Retinal pigment epithelial cell (primary cell): ENCODE results near the gene FBXW11.
A peak's percentile ranks its signal among the peaks of the same experiment; 100 is the strongest.

Source experiments
- DNase-seq: peaks from one replicate; pipeline ENCODE4 v3.0.0-alpha.2; 2010; ENCODE audit warnings: low read depth
- H3K4me3 ChIP-seq: 2 replicates; pipeline ENCODE4 v1.5.1; 2011; ENCODE audit warnings: mild to moderate bottlenecking, low read length, control low read depth, moderate library complexity
- TF ChIP-seq, protein P1 (sequence below): conservative IDR thresholded peaks from 2 replicates; pipeline ENCODE4 v1.5.1; 2011; ENCODE audit warnings: low read depth, low read length, control low read depth, inconsistent platforms

The FBXW11 gene

DNA sequence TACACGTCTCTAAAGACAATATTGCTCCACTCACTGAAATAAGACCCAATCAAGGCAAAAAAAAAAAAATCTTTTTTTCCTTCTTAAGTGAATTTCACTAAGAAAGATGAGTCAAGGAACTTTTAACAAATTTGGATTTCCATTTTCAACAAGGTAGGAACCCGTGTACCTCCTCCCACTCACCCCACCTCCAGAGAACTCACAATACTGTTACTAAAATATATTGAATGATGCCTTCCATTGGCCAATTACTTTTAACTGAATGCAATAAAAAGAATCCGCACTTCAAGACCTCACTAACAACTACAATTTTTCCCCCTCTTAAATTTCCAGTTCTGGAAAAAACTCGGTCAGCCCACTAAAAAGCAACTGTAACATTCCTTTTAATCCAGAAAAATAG lies 50.7 kb downstream of the FBXW11 start:
- no peak for DNase-seq
- no peak overlapping the region for H3K4me3 ChIP-seq
- TF ChIP-seq, protein P1, sequence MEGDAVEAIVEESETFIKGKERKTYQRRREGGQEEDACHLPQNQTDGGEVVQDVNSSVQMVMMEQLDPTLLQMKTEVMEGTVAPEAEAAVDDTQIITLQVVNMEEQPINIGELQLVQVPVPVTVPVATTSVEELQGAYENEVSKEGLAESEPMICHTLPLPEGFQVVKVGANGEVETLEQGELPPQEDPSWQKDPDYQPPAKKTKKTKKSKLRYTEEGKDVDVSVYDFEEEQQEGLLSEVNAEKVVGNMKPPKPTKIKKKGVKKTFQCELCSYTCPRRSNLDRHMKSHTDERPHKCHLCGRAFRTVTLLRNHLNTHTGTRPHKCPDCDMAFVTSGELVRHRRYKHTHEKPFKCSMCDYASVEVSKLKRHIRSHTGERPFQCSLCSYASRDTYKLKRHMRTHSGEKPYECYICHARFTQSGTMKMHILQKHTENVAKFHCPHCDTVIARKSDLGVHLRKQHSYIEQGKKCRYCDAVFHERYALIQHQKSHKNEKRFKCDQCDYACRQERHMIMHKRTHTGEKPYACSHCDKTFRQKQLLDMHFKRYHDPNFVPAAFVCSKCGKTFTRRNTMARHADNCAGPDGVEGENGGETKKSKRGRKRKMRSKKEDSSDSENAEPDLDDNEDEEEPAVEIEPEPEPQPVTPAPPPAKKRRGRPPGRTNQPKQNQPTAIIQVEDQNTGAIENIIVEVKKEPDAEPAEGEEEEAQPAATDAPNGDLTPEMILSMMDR, result no peak

DNA sequence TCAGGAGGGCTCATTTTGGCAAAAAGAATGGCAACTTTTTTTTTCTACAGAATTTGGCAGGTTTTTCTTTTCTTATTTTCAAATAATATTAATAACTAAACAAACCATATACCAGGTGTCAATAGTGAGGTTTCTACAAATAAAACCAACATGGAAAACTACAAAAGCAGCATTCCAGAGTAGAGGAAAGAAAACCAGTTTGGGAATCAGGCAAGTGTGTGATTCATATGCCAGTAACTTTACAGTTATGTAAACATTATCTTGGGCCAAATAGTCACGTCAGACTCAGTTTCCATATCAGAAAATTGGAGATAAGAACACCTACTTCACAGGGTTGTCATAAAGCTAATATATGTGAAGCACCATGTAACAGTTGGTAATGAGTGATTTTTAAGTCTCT lies 51.7 kb downstream of the FBXW11 start:
- no peak overlapping the region for H3K4me3 ChIP-seq
- TF ChIP-seq, protein P1, result no peak
- no peak for DNase-seq

DNA sequence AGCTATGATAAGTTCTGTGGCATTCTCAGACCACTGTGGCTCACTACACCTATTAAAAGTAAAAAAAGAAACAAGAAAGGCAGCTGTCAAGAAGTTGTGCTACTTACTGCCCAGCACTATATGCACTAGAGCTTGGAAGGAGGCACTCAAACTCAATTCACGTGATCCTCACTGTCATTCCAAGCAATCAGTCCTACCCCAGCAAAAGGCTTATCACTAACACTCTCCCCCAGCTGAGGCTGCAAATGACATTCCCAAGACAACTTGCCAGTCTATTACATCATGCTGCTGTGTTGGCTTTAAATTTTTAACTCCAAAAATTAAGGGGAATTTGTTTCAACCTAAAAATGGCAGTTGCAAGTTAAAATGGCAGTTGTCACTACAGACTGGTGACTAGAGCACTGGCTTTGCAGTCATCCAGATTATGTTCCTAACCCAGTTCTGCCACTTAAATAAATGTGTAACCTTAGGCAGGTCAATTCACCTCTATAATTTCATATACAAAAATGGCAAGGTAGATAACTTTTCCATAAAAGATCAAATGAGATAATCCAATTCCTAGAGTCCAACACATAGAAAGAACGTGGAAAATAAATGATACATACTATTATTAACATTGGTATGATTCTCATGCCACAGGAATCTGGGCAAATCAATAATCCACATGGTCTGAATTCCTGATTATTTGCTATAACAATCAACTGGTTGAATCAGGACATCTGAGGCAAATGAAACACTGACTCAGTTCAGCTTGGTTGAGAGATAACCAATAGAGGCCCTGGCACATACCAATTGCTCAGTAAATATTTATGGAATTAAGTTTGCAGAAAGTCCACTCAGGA lies 52.4 kb downstream of the FBXW11 start:
- TF ChIP-seq, protein P1, result no peak
- no peak for DNase-seq
- no peak overlapping the region for H3K4me3 ChIP-seq

DNA sequence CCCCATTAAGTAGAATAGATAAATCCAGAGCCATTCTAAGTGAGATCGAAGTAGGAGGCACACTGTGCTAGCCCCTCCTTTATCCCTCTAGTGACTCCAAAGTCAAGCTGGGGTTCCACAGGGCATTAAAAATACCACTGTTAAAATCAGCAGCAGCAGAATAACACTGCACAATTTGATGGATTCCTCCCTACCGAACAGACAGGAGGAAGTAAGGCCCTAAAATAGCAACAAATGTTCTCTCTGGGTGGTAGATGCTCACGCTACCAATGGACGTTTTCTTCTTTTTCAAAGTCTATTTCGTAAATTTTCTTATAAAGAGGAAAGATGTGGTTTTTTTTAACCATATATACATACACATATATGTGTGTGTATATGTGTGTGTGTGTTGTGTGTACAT lies 54.4 kb downstream of the FBXW11 start:
- no peak overlapping the region for H3K4me3 ChIP-seq
- DNase-seq, result no peak
- TF ChIP-seq, protein P1, result no peak

DNA sequence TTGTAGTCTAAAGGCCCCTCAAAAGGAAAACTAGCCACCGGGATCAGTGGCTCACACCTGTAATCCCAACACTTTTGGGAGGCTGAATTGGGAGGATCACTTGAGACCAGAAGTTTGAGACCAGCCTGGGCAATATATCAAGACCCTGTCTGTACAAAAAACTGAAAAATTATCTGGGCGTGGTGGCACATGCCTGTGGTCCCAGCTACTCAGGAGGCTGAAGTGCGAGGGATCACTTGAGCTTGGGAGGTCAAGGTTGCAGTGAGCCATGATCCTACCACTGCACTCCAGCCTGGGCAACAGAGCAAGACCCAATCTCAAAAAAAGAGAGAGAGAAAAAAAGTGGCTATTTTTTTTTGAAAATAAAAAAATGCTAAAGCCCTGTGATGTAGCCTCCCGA lies 55.2 kb downstream of the FBXW11 start:
- TF ChIP-seq, protein P1, result no peak
- no peak for DNase-seq
- no peak overlapping the region for H3K4me3 ChIP-seq

DNA sequence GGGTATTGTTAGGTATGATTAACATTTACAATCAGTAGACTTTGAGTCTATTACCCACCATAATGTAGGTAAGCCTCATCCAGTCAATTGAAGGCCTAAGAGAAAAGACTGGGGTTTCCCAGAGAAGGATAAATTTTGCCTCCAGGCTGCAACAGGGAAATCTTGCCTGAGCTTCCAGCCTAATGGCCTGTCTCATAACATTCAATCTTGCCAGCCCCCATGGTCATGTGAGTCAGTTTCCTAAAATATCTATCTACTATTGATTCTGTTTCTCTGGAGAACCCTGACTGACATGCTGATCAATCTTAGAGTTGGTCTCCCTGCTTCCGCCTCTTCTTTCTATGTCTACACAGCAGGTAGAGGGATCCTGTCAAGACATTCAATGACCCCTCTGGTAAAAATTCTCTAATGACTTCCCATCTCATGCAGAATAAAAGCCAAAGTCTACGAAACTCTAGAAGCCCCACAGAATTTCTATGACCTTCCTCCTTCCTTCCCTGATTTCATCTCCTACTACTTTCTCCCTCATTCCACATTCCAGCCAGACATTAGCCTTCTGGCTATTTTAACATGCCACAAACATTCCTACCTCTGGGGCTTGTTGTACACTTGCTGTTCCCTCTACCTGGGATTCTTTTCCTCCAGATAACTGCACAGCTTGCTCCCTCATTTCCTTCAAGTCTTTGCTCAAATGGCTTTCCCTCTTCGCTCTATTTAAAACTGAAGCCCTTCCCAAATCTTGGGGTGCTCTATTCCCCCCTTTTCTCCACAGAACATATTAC lies 60.2 kb downstream of the FBXW11 start:
- DNase-seq, result no peak
- H3K4me3 ChIP-seq, result no peak overlapping the region
- TF ChIP-seq, protein P1, result peak; percentile 5
